HPDE6-E6E7 (cell line): Measurements from ENCODE around the gene ASPSCR1.
"Not testable (repeated sequence)": the region's sequence is repeated elsewhere in the genome, so short reads cannot be mapped to it uniquely, and the experiment has no call there.

ENCODE experiments used
- DNase-seq: peaks from one replicate; pipeline ENCODE4 v3.0.0; 2011; ENCODE audit warnings: missing footprints; ENCODE audit errors: extremely low spot score

ASPSCR1 gene

GRCh38 chr17:81941484-81942166 is 35.8 kb upstream of the ASPSCR1 start:
- no peak for DNase-seq

GRCh38 chr17:81942167-81942553 is 35.3 kb upstream of the ASPSCR1 start:
- DNase-seq, result no peak

- no peak for DNase-seq
These were observed 32.6 kb upstream of the ASPSCR1 start for GRCh38 chr17:81944858-81945257.

- DNase-seq, result no peak
These were observed 30.2 kb upstream of the ASPSCR1 start, which contains the start of gene MYADML2 for GRCh38 chr17:81947189-81947588. Gene MYADML2 (minus strand): TSS chr17:81947233. CDS start chr17:81941741, 5,492 bp downstream.

GRCh38 chr17:81948635-81949378 is 28.6 kb upstream of the ASPSCR1 start:
- no peak for DNase-seq

GRCh38 chr17:81950501-81950900 is 26.9 kb upstream of the ASPSCR1 start:
- no peak for DNase-seq

GRCh38 chr17:81951785-81952684 is 25.4 kb upstream of the ASPSCR1 start:
- no peak for DNase-seq

- no peak for DNase-seq
These were observed 24.6 kb upstream of the ASPSCR1 start for GRCh38 chr17:81952792-81953228.

GRCh38 chr17:81953443-81953842 is 24.0 kb upstream of the ASPSCR1 start:
- DNase-seq, result not testable (repeated sequence)

- no peak for DNase-seq
These were observed 23.0 kb upstream of the ASPSCR1 start for GRCh38 chr17:81954131-81955057.

GRCh38 chr17:81955058-81955681 is 22.3 kb upstream of the ASPSCR1 start:
- no peak for DNase-seq

- no peak for DNase-seq
These were observed 21.5 kb upstream of the ASPSCR1 start for GRCh38 chr17:81955756-81956544.

GRCh38 chr17:81956607-81957589 is 20.5 kb upstream of the ASPSCR1 start:
- DNase-seq, result no peak

- no peak for DNase-seq
These were observed 19.6 kb upstream of the ASPSCR1 start for GRCh38 chr17:81957691-81958432.

GRCh38 chr17:81958633-81959342 is 18.6 kb upstream of the ASPSCR1 start:
- no peak for DNase-seq

- no peak for DNase-seq
These were observed 17.9 kb upstream of the ASPSCR1 start for GRCh38 chr17:81959362-81960129.
